HCT116 (cell line): ENCODE measurements around the gene ZNF600.
"Not testable (repeated sequence)": the region's sequence is repeated elsewhere in the genome, so short reads cannot be mapped to it uniquely, and the experiment has no call there.

Experiments
- CBX3 ChIP-seq: IDR thresholded peaks from 2 replicates; pipeline ENCODE4 v1.6.1; 2012; ENCODE audit warnings: low read depth
- EZH2 ChIP-seq: fragments of 200-600 bp; sonication (generic); IDR thresholded peaks from 2 replicates; pipeline ENCODE4 v1.6.1; 2017; ENCODE audit warnings: antibody characterized with exemption, mixed run types
- REST ChIP-seq: IDR thresholded peaks from 2 replicates; pipeline ENCODE4 v1.6.1; 2012; ENCODE audit warnings: low read depth
- YY1 ChIP-seq: IDR thresholded peaks from 2 replicates; pipeline ENCODE4 v1.6.1; 2011; ENCODE audit warnings: low read length, low read depth, moderate library complexity, mild to moderate bottlenecking; ENCODE audit not compliant: insufficient replicate concordance; ENCODE audit errors: extremely low read depth
- TF ChIP-seq, protein P1 (sequence below), 3 experiments: fragments of 200-600 bp in 1 of 3; sonication (generic) in 1 of 3; IDR thresholded peaks in 2 of 3; conservative IDR thresholded peaks in 1 of 3; 2 replicates each; pipeline ENCODE4 v1.5.1; 2012 to 2017; ENCODE audit warnings: low read depth in 2 of 3, low read length in 2 of 3, antibody characterized with exemption in 1 of 3, borderline replicate concordance in 1 of 3, control low read depth in 1 of 3, mild to moderate bottlenecking in 1 of 3, mixed read lengths in 1 of 3, mixed run types in 1 of 3, moderate library complexity in 1 of 3; ENCODE audit not compliant: insufficient read depth in 1 of 3

DNA sequence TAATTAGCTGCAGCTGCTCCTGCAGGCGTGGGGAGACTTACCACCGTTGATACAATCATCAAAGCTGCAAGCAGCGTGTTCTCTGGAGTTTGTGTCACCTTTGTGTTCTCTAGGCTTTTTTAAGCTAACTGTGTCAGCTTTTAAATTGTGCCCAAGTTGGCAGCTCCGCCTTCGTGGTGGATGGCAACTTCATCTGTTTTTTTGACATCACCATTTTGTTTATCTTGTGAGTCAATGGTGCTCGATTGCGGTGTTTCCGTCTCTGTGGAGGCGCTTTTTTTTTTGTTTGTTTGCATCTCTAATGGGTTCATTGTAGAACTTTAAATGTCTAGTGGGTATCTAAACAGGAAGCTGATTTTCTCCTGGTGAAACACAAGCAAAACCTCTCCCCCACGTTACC, 40.7 kb downstream of the ZNF600 start:
- TF ChIP-seq EZH2, REST, YY1, CBX3: not testable (repeated sequence)
- TF ChIP-seq, protein P1, sequence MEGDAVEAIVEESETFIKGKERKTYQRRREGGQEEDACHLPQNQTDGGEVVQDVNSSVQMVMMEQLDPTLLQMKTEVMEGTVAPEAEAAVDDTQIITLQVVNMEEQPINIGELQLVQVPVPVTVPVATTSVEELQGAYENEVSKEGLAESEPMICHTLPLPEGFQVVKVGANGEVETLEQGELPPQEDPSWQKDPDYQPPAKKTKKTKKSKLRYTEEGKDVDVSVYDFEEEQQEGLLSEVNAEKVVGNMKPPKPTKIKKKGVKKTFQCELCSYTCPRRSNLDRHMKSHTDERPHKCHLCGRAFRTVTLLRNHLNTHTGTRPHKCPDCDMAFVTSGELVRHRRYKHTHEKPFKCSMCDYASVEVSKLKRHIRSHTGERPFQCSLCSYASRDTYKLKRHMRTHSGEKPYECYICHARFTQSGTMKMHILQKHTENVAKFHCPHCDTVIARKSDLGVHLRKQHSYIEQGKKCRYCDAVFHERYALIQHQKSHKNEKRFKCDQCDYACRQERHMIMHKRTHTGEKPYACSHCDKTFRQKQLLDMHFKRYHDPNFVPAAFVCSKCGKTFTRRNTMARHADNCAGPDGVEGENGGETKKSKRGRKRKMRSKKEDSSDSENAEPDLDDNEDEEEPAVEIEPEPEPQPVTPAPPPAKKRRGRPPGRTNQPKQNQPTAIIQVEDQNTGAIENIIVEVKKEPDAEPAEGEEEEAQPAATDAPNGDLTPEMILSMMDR (IDR thresholded peaks at IDR 0.05 in 2 of 3, conservative IDR thresholded peaks at IDR 0.05 in 1 of 3; ENCODE audit: borderline replicate concordance in 1 of 3, insufficient read depth in 1 of 3, low read depth in 2 of 3, low read length in 2 of 3): not testable (repeated sequence)
